Stomach (tissue), 9 donors: ENCODE measurements around the gene CEP192. TPM values are rescaled to one million over a fixed set of nuclear protein-coding genes. Genes with fewer than 3 reads are reported as not detected.

ENCODE experiments used
- DNase-seq, 2 donors: peaks; one replicate each; pipeline versions ENCODE4 v3.0.0 to v3.0.0-alpha.2; 2013 to 2019
- H3K27ac ChIP-seq, 5 donors: fragments of 200-600 bp in 4 of 5; sonication (generic) in 4 of 5; one replicate each; pipeline ENCODE4 v1.5.1; 2013 to 2019; ENCODE audit warnings: mild to moderate bottlenecking in 1 of 5, moderate library complexity in 1 of 5
- H3K27me3 ChIP-seq, 3 donors: fragments of 200-600 bp; sonication (generic); one replicate each; pipeline ENCODE4 v1.5.1; 2017 to 2019; ENCODE audit warnings: mixed run types in 1 of 3
- H3K36me3 ChIP-seq, 4 donors: fragments of 200-600 bp; sonication (generic); 1 replicate in 3 of 4; 2 replicates in 1 of 4; pipeline ENCODE4 v1.5.1; 2016 to 2019
- H3K4me1 ChIP-seq, 4 donors: fragments of 200-600 bp; sonication (generic); one replicate each; pipeline ENCODE4 v1.5.1; 2016 to 2019
- H3K4me3 ChIP-seq, 4 donors: fragments of 200-600 bp; sonication (generic) in 3 of 4; one replicate each; pipeline ENCODE4 v1.5.1; 2016 to 2019; ENCODE audit warnings: mild to moderate bottlenecking in 1 of 4
- H3K9me3 ChIP-seq, 4 donors: fragments of 200-600 bp; sonication (generic); one replicate each; pipeline ENCODE4 v1.5.1; 2016 to 2019
- EP300 ChIP-seq: sonication (generic); formaldehyde crosslinking; IDR thresholded peaks from one replicate; pipeline ENCODE4 v1.6.1; 2017; ENCODE audit warnings: antibody characterized with exemption
- POLR2A ChIP-seq, 4 donors: fragments of 450-650 bp; IDR thresholded peaks; one replicate each; pipeline ENCODE4 v1.6.1; 2016; ENCODE audit warnings: antibody characterized with exemption in 4 of 4, control low read depth in 2 of 4, mild to moderate bottlenecking in 1 of 4, moderate library complexity in 1 of 4
- POLR2AphosphoS5 ChIP-seq, 3 donors: sonication (generic); formaldehyde crosslinking; IDR thresholded peaks; one replicate each; pipeline ENCODE4 v1.6.1; 2016; ENCODE audit warnings: antibody characterized with exemption in 3 of 3
- WGBS, 5 donors: extraction: QIAGEN DNeasy Blood & Tissue Kit in 3 of 5; methylation state at CpG; one replicate each; pipeline versions ENCODE4 v1.1.5 to v1.1.7; 2013 to 2018; 5-methylcytosine and 5-hydroxymethylcytosine counted together
- intact Hi-C: fragments of 100-400 bp; cut with DNase I; formaldehyde crosslinking; loops from one replicate; pipeline ENCODE4 v1.15.1; 2023; ENCODE audit warnings: low total_unique reads
- polyA plus RNA-seq, 3 donors: library from polyadenylated mRNA; stranded (reverse); fragments of 200-250 nt; gene quantifications; one replicate each; pipeline ENCODE4 v1.2.3, GENCODE V29; 2013
- total RNA-seq, 5 donors: library from RNA; depleted of rRNA; stranded (reverse); fragments of >200 nt; gene quantifications; one replicate each; pipeline versions ENCODE4 v1.1.0 to v1.2.3, GENCODE V29; 2014 to 2016
- TF ChIP-seq, protein P1 (sequence below), 7 experiments: fragments of 450-650 bp in 4 of 7; fragments of 200-600 bp in 3 of 7; sonication (generic) in 3 of 7; IDR thresholded peaks; one replicate each; pipeline ENCODE4 v1.5.1; 2016 to 2019; ENCODE audit warnings: antibody characterized with exemption in 7 of 7, control low read depth in 2 of 7, mild to moderate bottlenecking in 1 of 7
- donor health status: healthy with polysubstance abuse.
- donor health status: Bipolar disorder and iron deficiency.
- donor health status: healthy.

CEP192 gene
- total and polyA plus RNA-seq, 8 donors, result 6.4 to 55.8 (median 34.0) TPM

- Histone ChIP-seq H3K27ac (no peak overlapping the region), H3K36me3 (no peaks in the 10 kb centered on the region), H3K27me3 (peaks cover 0 to 22% (median 8%) of the 10 kb centered on the region in 3 donors), H3K4me1 (peaks cover 5 to 29% (median 20%) of the 10 kb centered on the region in 4 donors), H3K4me3 (no peak overlapping the region), H3K9me3 (no peaks in the 10 kb centered on the region)
- TF ChIP-seq, protein P1, sequence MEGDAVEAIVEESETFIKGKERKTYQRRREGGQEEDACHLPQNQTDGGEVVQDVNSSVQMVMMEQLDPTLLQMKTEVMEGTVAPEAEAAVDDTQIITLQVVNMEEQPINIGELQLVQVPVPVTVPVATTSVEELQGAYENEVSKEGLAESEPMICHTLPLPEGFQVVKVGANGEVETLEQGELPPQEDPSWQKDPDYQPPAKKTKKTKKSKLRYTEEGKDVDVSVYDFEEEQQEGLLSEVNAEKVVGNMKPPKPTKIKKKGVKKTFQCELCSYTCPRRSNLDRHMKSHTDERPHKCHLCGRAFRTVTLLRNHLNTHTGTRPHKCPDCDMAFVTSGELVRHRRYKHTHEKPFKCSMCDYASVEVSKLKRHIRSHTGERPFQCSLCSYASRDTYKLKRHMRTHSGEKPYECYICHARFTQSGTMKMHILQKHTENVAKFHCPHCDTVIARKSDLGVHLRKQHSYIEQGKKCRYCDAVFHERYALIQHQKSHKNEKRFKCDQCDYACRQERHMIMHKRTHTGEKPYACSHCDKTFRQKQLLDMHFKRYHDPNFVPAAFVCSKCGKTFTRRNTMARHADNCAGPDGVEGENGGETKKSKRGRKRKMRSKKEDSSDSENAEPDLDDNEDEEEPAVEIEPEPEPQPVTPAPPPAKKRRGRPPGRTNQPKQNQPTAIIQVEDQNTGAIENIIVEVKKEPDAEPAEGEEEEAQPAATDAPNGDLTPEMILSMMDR (IDR thresholded peaks at IDR 0.05), result no peak
- TF ChIP-seq EP300 (no peak), POLR2A (IDR thresholded peaks at IDR 0.05) (no peak), POLR2AphosphoS5 (IDR thresholded peaks at IDR 0.05) (no peak)
- DNase-seq, result no peak
- intact Hi-C loops, result no loop called here
- WGBS, 5 donors, result 93 to 97% (median 96%) methylated on average over 21 to 52 of the region's 52 CpGs
Observed at GRCh38 chr18:13134551-13135401, 143.6 kb downstream of the CEP192 start.

DNA sequence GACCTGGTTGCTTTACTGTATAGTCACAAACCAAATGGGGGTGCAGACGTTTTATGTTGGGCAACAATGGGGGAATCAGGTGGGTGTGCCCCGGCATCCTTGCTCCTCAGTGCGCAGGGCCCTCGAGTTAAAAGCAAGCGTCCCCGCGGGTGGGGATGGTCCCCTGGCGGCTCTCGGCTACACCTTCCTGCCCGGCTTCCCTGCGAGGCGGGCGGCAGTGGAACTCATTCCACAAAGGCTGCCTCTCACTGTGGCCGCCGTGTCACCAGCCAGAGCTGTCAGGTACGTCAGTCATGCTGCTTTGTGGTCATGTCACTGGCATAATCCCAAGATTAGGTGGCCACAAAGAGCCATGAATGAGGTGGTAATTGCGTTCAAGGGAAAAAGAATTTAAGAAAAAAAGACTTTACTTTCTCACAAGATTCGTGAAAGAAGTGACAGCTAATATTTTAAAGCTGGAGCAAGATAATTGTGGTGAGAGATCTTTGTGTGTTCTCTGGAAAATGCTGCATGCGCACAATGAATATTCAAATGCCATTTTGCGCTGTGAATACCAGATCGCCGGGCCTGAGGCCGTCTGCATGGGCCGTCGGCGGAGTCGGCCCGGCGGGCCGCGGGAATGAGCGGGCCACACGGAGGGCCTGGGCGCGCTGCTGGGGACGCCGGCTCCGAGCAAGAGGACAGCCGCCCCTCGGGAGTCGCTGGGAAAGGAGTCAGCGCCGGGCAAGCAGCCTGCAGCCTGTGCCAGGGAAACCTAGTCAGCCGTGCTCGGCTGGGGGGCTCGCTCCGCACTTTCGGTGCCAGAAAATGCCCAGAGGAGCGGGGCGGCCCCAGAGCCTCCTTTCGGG is 145.1 kb downstream of the CEP192 start:
- no peaks in the 10 kb centered on the region for H3K36me3 ChIP-seq

DNA sequence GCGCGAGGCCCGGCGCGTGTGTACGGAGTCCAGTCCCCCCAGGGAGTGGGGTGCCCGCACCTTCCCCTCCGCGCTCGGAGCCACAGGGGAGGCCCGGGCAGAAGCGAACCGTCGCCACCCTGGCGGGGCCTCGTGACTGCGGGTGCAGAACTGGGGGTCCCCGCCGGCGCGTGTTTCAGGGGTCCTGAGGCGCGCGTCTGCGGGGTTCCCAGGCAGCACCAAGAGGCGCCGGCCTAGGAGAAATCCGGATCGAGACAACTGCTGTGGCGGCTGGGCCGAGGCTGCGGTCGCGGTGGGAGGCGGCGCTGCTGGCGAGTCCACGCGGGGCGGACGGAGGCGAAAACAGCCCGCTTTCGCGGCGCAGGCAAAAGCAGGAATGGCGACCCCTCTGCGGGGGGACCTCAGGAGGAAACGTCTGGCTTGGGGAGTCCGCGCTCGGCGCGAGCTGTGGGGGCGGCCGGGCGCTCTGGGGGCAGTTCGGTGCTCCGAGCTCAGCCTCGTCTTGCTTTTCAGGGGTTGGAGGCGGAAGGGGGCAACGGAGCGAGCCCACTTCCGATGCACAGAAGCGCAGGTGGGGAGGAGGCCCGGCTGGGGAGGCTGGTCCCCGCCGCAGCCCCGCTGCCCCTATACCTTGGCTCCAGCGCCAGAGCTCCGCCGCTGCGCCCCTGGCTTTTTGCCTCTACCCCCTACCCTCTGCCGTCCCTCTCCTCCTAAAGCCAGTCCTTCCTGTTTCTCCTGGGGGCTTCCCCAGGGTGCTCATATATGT is 145.9 kb downstream of the CEP192 start:
- TF ChIP-seq POLR2AphosphoS5 (IDR thresholded peaks at IDR 0.05), result no peak
- TF ChIP-seq, protein P1 (IDR thresholded peaks at IDR 0.05), result no peak
- no peak for TF ChIP-seq POLR2A (IDR thresholded peaks at IDR 0.05)
- no peak for TF ChIP-seq EP300
- no peaks in the 10 kb centered on the region for H3K36me3 ChIP-seq
- intact Hi-C loops, result no loop called here
- H3K4me1 ChIP-seq, result peaks cover 5 to 29% (median 20%) of the 10 kb centered on the region in 4 donors
- DNase-seq, result peak; percentile 37 to 73
- WGBS, 5 donors, result 1 to 35% (median 2%) methylated on average over 42 to 74 of the region's 74 CpGs
- H3K27me3 ChIP-seq, result peaks cover 0 to 22% (median 8%) of the 10 kb centered on the region in 3 donors
- no peaks in the 10 kb centered on the region for H3K9me3 ChIP-seq
- H3K4me3 ChIP-seq, result peak overlapping the region; percentile 54 to 82 (median 68)
- peak overlapping the region; percentile 70 to 90 (median 74) for H3K27ac ChIP-seq

More for the DNA sequence above, 145.1 kb downstream of the CEP192 start:
- Histone ChIP-seq H3K4me3 (peak overlapping the region; percentile 54 to 82 (median 68)), H3K27ac (peak overlapping the region; percentile 70 to 90 (median 74)), H3K9me3 (no peaks in the 10 kb centered on the region), H3K4me1 (peaks cover 5 to 29% (median 20%) of the 10 kb centered on the region in 4 donors), H3K27me3 (peaks cover 0 to 22% (median 8%) of the 10 kb centered on the region in 3 donors)
- no peak for TF ChIP-seq POLR2AphosphoS5 (IDR thresholded peaks at IDR 0.05)
- intact Hi-C loops, result no loop called here
- DNase-seq, result peak in 1 of 2 donors; percentile 47
- 14 to 39% (median 26%) methylated on average over 42 to 51 of the region's 51 CpGs for WGBS, 5 donors

GRCh38 chr18:13137670-13138419 is 146.7 kb downstream of the CEP192 start:
- intact Hi-C loops, result no loop called here
- TF ChIP-seq EP300 (no peak), POLR2A (IDR thresholded peaks at IDR 0.05) (no peak), POLR2AphosphoS5 (IDR thresholded peaks at IDR 0.05) (peak in 1 of 3 donors; percentile 65)
- H3K4me3 ChIP-seq, result peak overlapping the region; percentile 54 to 82 (median 68)
- peaks cover 0 to 22% (median 8%) of the 10 kb centered on the region in 3 donors for H3K27me3 ChIP-seq
- H3K36me3 ChIP-seq, result no peaks in the 10 kb centered on the region
- H3K27ac ChIP-seq, result peak overlapping the region; percentile 70 to 90 (median 74)
- peaks cover 5 to 29% (median 20%) of the 10 kb centered on the region in 4 donors for H3K4me1 ChIP-seq
- WGBS, 5 donors, result 30 to 61% (median 51%) methylated on average over 22 of the region's 22 CpGs
- DNase-seq, result peak; percentile 57 to 79
- no peaks in the 10 kb centered on the region for H3K9me3 ChIP-seq
